Measurements from ENCODE around the gene CHKB.
A peak's percentile ranks its signal among the peaks of the same experiment; 100 is the strongest.
"Not testable (repeated sequence)": the region's sequence is repeated elsewhere in the genome, so short reads cannot be mapped to it uniquely, and the experiment has no call there.

CHKB gene

GRCh38 chr22:50582493-50583293, at the start of gene CHKB:
TSS of gene CHKB (minus strand) at chr22:50582849. CDS start at chr22:50582781, 68 bp downstream.
- DNase-seq: peak; percentile 97

DNA sequence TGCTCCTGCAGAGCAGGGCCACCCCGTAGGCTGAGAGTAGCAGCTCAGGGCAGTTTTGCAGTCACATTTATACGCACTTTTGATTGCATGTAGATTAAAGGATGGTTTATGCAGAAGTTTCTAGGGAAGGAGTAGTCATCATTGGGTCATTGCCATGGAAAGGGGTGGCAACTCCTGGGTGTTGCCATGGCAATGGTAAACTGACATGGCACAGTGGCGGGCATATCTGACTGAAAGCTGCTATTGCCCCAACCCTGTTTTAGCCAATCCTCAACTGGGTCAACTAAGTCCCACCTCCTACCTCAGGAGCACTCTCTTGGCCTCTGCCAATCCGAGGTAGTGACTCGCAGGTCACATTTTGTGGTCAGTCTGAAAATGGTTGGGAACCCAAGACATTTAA, 47.7 kb upstream of the CHKB start:
- no peak for DNase-seq

GRCh38 chr22:50628543-50629134, 46.0 kb upstream of the CHKB start:
- DNase-seq: no peak

DNA sequence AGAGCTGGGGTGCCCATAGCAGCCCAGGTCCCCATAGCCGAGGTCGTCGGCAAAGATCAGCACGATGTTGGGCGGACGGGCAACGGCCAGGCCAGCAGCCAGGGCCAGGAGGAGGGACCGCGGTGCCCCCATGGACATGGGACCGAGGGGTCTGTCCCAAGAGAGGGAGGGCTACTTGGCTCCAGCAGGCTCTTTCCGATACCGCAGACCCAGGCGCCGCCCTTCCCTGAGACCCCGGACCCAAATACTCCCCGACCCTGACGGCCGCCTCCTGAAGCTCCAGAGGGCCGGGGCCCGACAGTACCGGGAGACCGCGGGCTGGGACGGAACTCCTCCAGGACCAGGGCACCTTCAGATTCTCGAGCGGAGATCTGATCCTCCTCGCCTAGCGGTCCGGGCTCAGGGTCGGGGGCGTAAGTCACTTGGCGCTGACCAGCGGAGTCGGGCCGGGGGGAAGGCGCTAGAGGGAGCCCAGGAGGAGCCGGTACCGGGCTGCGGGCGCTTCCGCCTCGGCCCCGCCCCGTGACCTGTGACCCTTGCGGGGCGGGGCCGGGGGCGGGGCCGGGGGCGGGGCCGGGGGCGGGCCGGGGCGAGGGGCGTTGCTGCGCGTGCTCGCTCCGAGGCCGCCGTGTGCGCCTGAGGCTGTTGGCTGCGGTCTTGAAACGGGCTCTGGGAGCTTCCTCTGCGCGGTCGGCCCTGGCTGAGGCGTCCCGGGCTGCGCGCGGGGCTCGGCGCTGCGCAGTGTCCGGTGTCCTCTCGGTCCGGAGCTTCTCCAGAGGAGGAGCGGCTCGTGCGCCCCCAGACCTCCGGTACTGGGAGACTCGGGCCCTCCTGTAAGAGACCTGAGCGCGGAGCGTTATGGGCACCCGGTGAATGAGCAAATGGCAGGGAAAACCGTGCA, 45.2 kb upstream of the CHKB start, which contains the start of gene ARSA:
Gene ARSA (minus strand): TSS at position 511 of the 901 bp plus-strand sequence. CDS start 373 bp downstream, at position 138.
- DNase-seq: peak; percentile 78

DNA sequence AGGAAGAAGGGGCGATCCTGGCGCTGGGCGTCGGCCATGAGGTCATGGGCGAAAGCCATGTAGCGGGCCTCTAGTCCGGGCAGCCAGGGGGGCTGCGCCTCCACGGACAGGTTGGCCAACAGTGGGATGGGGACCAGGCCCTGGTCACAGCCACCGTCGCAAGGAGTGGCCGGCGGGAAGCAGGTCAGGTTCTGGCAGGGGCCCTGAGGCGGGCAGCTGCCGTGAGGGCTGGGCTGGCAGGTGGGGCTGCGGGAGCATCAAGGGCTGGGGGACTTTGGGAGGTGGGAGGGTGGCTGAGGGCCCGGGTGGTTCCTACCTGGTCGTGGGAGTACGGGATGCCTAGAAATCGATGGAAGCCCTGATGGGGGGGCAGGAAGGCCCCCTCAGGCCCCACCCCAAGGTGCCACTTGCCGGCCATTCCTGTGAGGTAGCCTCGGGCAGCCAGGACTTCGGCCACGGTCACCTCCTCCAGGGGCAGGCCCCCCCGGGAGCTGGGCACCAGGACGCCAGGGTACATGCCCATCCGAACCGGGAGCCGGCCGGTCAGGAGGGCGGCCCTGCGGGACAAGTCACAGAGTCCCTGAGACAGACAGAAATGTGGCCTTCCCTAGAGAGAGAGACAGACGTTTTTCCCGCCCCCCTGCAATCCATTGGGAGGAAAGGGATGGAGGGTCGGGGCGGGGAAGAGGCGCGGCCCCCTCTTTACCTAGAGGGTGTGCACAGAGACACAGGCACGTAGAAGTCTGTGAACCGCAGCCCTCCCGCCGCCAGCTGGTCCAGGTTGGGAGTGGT, 44.4 kb upstream of the CHKB start:
- no peak for DNase-seq

DNA sequence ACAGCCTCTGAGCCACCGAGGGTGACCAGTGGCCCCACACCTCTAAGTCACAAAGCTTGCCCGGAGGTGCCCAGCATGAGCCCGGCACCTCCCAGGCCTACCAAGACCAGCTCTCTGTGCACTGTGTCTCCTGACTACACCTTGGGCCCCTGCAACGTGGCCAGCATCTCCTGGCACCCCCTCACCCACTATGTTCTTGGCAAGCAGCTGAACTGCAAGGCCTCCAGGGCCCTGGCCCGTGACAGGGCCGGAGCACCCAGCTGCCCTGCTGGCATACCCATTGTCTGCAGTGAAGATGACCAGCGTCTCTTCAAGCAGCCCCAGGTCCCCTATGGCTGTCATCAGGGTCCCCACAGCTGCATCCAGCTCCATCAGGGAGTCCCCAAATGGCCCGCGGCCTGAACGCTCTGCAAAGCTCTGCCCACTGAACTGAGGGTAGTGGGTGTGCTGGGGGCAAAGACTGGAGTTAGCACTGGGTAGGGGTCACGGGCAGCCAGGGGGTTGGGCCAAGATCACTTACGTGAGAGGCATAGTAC, 43.7 kb upstream of the CHKB start:
- no peak for DNase-seq

- DNase-seq: no peak
Measured at GRCh38 chr22:50625568-50626313, 43.1 kb upstream of the CHKB start.

DNA sequence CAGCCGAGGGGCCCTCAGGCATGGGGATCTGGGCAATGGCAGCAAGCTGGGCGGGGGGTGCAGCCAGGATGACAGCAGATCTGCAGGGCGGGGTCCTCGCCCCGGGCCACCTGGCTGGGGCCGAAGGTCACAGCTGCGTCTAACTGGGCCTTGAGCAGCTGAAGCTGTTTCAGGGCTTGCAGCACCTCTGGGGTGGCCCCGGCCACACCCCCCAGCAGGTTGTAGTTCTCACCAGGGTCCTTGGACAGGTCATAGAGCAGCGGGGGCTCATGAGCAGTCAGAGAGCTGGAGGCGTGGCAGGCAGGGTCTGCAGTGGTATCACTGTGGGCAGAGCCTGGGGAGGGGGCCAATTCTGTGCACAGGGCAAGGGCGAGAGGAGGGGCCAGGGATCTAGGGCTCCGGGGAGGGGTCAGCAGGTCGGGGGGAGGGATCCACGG, 42.5 kb upstream of the CHKB start:
- no peak for DNase-seq

DNA sequence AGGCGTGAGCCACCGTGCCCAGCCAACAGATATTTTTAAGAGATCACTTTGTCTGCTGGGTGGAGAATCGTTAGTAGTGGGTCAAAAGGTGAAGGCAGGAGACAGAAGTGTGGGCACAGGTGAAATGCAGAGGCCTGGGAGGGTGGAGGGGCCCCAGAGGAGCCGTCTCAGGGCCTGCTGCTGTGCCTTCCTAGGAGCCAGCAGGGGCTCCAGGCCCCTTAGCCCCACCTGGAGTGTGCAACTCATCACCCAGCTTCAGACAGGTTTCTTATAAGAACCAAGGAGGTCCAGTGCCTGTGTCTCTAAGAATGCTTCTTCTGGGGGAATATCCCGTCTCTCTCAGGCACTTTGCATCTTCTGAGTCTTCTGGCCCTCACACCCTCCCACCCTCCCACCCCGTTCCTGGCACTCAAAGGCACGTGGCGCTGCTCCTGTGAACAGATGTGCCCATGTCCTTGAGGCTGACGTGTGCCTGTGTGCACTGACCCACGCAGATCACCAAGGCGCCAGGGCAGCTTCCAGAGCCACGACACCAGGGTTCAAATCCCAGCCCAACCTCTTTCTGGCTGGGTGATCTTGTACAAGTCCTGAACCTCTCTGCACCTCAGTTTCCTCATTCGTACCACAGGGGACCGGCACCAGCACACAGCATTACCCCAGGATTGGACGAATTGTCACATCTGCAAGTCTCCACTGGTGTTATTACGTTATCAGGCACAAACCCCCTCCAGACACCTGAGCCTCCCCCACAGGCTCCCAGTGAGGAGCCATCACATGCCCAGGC, 41.9 kb upstream of the CHKB start:
- DNase-seq: no peak

- DNase-seq: no peak
Measured at GRCh38 chr22:50622723-50623327, 40.2 kb upstream of the CHKB start.

- DNase-seq: peak; percentile 43
Measured at GRCh38 chr22:50621948-50622722, 39.5 kb upstream of the CHKB start.

DNA sequence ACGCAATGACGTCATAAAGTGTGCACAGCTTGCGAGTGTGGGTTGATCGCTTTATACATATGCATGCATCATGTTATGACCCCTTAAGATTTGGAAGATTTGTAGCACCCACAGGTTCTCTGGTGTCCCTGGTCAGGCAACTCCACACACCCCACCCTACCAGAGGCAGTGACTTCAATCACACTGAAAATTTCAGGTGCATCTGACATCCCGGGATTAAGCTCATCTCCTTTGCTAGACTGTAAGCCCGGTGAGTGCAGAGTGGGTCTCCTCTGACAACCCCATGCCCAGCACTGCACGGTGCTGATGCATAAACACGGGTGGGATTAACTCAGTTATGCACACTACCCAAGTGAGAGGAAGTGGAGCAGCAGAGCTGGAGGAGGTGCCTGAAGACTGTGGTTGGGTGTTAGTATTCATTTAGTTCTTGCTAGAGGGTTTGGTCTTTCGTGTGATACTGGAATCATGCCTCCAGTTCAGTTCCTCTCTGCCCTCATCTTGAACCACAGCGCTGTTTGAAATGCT, 38.8 kb upstream of the CHKB start:
- peak; percentile 58 for DNase-seq

GRCh38 chr22:50620593-50621355, 38.1 kb upstream of the CHKB start:
- peak; percentile 63 for DNase-seq

DNA sequence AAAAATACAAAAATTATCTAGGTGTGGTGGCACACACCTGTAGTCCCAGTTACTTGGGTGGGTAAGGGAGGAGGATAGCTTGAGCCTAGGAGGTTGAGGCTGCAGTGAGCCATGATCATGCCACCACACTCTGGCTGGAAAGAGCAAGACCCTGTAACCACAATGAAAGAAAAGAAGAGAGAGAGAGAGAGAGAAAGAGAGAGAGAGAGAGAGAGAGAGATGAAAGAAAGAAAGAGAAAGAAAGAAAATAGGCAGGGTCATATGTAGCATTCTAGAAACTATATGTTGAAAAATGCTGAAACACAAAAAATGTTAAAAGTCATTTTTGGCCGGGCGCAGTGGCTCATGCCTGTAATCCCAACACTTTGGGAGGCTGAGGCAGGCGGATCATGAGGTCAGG, 31.6 kb upstream of the CHKB start:
- not testable (repeated sequence) for DNase-seq

DNA sequence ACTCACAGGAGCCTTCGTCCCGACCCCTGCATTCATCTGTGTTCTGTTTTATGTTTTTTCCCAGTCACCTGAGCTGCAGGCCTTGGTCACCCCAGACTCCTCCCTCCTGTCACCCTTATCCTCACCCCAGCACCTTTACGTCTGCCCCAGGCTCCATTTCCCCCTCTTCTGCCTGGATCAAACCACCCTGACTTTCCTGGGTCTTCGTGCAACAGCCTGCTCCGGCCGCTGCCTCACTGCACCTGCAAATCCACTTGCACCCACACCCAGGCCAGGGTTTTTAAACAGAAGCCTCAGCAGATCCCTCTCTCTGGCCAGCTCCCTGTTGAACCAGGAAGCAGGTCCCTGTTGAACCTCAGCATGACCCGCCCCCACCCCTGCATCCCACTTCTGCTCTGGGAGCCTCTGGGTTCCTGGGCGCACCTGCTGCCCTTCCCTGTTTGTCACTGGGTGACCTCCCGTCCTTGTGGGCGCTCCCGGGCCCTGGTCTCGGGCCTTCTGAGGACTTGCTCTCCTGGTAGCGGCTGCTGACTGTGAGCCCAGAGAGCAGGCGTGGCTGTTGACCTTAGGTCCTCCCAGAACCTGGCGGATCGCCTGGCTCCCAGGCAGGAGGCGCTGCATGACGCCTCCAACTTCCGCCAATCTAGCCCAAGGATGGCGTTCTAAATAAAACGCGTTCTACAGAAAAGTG, 30.8 kb upstream of the CHKB start:
- DNase-seq: no peak

GRCh38 chr22:50612528-50613221, 30.0 kb upstream of the CHKB start:
- DNase-seq: no peak

GRCh38 chr22:50612168-50612527, 29.5 kb upstream of the CHKB start:
- DNase-seq: no peak

All from activated T-cell treated with anti-CD3 and anti-CD28 coated beads, Interleukin-2, amount 50 U/mL, for 1 hour (primary cell).